Measurements from ENCODE around the gene C17orf100.
"Not testable (repeated sequence)": the region's sequence is repeated elsewhere in the genome, so short reads cannot be mapped to it uniquely, and the experiment has no call there.

Gene C17orf100

DNA sequence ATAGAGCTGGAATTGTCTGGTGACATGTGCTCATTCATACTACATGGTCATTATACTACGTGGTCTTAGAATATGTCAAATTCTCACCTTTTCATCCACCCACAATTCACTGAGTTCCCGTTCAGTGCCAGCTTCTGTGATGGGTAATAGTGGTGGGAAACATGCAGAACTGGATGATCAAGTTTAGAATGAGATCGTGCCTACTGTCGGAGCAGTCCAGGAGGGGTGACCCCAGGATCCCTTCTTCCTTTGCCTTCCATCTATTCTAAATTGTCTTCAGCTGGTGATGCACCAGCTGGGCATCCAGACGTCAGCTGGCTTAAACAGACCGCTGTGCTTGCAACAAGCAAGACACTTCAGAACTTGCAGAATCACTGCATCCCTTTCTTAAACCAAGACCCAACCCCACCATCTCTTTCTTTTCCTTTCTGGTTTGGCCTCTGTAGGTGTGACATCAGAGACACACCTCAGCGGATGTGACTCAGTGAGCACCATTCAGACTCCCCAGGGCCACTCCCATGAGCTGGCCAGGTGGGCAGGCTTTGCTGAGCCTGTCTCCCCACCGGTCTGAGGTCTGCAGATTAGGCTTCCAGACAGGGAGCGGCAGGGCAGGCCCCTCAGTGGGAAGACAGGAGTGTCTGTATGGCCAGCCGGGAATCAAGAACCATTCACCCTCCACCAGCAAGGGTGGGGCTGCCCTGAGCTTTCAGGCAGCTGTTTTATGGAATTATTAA is 18.1 kb downstream of the C17orf100 start:
- DNase-seq (ENCODE audit: low spot score), result no peak

DNA sequence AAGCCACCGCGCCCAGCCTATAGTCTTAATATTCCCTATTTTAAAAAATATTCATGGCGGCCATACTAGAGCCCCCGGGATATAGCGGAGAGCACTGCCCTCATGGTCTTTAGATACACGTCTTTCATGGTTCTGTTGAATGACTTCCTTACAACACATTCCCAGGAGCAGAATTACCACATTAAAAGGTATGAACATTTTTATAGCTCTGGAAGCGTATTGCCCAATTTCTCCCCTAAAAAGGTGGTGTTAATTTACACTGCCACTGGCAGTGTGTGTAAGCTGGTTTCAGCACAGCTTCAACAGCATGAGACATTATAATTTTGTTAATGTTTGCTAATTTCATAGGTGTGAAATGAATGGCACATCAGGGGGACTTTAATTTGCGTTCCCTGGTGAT is 19.0 kb downstream of the C17orf100 start:
- no peak for DNase-seq (ENCODE audit: low spot score)

DNA sequence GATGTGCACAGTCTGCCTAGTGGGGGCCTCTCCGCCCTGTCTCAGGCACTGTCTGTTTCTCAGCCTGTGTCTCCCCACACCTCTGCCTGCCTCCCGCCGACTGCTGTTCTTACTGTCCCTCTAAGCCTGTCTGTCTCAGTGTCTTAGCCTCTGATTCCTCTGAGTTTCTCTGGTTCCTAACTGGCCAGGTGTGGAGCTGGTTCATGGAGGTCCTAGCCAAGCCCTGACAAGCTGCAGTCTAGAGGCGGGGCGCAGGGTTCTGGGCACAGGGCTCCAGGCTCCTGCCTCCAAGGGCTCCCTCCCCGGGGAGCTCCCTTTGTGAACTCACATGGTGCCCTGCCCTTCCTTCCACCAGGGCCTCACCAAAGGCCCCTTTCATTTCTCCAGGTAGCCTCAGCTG is 19.4 kb downstream of the C17orf100 start:
- no peak for DNase-seq (ENCODE audit: low spot score)

DNA sequence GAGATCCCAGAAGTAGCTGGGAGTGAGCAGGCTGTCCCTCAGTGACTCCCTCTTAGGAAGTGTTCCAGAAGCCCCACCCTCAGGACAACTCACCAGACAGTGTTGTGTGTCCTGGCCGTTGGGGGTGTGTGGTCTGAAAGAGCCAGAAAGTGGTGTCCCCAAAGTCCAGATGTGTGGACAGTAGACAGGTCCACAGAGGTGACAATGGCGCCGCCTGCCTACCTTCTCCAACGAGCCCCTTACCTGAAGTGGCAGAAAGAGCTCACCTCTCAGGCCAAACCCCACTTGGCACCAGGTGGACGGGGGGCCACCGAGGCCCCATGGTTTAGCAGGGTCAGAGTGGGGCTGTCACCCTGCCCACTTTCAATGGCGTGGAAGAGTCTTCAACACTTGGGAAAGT is 19.9 kb downstream of the C17orf100 start:
- DNase-seq (ENCODE audit: low spot score), result no peak

DNA sequence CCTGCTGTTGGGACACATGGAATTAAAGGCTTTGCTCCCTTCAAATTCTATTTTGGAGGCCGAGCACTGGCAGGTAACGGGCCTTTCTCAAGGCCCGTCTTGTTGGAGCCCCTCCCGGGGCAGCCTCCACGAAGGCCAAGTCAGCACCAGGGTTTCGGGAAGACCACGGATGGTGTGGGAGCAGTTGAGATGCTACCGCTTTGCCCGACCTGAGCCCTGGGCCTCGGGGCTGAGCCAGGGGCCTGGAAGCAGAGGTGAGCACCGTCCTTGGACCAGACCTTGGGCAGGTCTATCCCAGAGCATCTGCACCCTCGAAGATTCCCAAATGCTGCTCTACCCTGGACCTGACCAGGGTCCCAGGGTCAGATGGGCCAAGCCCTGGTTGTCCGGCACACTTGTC is 23.0 kb downstream of the C17orf100 start:
- DNase-seq (ENCODE audit: low spot score), result no peak

DNA sequence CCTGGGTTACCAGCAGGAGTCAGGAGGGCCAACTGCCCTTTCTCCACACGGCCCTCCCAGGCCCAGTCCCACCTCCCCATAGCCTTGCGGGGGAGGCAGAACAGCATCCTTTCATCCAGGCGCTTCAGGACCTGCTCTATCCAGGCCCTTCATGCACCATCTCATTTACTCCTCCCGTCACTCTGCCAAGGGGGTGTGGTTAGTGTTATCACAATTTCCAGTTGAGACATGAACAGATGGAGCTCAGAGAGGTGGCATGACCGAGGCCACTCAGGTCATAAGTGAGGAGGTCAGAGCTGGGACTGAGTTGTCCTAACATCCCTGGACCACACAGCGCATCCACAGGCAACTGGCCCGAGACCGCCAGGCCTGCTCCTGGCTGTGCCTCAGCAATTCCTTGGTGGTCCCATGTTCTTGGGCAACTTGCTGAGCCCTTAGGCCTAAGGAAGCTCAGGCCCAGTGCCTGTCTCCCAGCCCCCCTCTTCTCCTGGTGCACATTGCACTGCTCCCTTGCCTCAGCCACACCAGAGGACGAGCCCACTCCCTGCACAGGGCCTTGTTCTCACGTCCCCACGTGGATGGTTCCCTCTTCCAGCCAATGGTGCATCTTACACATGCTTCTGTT is 23.8 kb downstream of the C17orf100 start:
- peak; percentile 50 for DNase-seq (ENCODE audit: low spot score)

DNA sequence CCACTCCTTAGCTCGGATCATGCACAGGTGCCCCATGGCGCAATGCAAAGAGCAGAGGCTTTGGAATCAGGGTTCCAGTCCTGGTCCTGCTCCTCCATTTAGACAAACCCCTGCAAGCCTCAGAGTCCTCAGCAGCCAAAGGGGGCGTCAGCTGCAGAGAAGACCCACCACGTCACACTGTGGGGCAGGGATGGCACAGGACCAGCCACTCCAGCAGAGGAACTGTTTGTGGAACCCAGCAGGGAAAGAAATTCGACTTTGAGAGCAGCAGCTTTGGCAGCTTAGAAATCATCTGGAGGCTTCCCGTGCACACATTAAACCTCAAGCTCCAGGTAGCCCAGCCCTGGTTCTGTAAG is 25.2 kb downstream of the C17orf100 start:
- DNase-seq (ENCODE audit: low spot score), result no peak

DNA sequence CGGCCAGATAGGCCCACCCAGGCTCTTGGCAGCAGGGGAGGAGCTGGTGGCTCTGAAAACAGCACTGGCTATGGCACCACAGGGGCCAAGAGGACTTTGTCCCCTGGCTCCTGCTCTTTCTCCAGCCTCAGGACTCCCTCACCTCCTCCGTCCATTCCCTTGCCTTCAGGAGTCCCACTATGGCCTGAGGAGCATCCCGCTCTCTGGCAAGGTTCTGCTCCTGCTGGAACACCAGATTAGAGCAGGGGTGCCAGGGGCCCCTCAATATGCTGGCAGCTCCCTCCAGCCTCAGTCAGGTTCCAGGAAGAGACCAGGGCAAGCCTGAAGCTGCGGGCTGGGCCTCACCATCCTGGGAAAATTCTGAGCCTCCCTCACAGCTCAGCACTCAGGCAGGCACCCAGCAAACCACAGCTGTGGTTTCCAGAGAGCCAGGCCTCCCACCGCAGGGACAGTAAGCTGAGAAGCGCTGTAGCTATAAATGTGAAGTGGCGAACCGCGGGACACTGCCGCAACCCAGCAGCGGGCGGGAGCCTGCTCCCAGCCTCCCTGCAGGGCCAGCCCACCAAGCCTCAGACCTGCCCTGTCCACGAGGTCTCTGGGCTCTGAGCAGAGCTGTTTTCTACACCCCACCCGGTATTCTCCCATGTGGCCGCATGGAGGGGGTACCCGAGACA is 25.7 kb downstream of the C17orf100 start:
- no peak for DNase-seq (ENCODE audit: low spot score)

DNA sequence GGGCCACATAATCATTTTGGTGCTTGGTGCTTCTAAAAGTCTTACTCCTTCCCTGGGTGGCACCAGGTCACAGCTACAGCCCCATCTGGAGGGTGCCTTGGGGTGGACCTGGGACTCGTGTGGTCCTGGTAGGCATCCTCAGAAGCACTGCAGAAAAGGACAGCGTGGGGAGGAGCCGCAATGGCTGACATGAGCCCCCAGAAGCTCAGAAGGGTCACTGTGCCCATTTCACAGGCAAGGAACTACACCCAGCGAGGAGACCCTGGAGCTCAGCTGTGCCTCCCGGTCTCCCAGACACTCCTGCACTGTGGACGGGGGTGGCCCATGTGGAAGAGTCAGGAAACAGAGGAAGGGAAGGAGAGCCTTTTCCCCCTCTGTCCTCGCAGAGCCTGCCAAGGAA is 26.4 kb downstream of the C17orf100 start:
- no peak for DNase-seq (ENCODE audit: low spot score)

DNA sequence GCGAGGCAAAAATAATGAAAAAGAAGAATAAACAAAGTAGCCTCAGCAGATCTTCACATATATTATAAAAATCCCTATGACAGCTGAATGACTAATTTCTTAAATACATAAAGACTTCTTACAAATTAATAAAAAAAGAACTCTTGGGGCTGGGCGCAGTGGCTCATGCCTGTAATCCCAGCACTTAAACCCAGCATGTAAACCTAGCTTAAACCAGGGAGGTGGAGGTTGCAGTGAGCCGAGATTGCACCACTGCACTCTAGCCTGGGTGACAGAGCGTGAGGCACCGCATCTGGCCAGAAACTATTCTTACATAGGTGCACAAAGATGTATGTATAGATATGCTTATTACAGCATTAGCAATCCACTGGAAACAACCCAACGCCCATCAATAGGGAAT is 27.7 kb downstream of the C17orf100 start:
- DNase-seq (ENCODE audit: low spot score), result no peak

DNA sequence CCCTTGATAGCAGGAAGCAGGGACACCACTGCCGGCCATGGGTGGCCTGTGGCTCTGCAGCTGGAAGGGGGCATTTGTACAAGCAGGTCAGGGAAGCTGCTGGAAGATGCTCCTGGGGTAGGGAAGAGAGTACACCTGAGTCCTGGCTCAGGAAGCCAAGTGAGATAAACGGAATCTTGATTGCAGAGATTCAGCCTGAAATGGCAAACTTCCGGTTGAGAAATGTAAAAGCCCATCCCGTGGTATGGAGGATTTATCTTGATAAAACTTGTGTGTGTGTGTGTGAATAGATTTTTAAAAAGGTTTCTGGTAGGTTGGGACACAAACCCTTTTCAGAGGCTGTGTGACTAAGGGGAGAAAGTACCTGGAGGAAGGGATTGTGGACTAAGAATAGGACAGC is 29.6 kb downstream of the C17orf100 start:
- no peak for DNase-seq (ENCODE audit: low spot score)

DNA sequence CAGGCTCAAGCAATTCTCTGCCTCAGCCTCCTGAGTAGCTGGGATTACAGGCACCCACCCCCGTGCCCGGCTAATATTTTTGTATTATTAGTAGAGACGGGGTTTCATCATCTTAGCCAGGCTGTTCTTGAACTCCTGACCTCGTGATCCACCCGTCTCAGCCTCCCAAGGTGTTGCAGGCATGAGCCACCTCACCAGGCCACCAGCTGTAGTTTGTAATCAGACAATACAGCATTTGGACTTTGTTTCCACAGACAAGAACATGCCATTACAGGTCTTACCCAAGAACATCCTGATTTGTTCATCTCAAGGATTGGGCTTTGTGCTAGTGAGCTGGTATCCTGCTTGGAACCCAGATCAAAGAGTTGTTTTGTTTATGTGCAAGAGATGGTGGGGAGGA is 30.1 kb downstream of the C17orf100 start:
- DNase-seq (ENCODE audit: low spot score), result no peak

DNA sequence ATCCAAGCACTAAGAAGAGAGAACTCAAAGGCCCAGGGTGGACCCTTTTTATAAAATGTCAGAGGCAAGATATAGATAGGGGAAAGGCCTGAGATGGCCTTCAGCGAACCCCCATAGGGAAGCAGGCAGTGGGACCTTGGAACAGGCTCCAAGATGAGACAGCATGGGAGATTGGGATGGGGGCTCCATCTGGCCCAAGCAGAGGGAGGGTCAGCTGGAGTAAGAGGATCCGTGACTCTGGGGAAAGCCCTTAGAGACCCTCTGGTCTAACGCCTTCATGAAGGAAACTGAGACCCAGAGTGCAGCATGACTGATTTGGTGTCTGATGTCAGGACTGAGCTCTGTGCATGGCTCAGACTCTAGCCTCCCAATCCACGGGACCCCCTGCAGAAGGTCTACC is 30.8 kb downstream of the C17orf100 start:
- DNase-seq (ENCODE audit: low spot score), result no peak

DNA sequence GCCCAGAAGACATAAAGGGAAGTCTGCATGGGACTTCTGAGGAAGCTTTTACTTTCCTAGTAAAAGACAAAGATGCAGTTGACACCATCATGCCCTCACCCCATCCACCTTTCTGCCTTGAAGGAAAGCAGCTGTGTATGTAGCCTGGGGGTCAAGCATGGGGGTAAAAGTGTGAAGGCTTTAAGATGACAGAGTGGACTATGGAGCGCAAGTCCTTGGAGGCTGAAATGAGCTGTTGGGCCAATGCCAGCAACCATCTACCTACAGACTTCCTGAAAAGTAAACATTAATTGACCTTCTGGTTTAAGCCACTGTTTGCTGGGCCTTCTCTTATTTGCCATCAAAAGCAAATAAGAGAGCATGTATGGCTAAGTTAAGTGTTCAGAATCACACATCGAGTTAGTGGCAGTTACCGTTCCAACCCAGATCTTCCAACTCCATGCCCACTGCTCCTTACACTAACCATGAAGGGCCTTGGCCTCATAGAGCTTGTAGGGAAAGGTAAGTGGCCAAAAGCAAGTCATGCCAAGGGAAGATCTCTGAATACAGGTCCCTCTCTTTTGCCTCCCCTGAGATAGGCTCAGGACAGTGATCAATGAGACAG is 31.6 kb downstream of the C17orf100 start:
- DNase-seq (ENCODE audit: low spot score), result no peak

DNA sequence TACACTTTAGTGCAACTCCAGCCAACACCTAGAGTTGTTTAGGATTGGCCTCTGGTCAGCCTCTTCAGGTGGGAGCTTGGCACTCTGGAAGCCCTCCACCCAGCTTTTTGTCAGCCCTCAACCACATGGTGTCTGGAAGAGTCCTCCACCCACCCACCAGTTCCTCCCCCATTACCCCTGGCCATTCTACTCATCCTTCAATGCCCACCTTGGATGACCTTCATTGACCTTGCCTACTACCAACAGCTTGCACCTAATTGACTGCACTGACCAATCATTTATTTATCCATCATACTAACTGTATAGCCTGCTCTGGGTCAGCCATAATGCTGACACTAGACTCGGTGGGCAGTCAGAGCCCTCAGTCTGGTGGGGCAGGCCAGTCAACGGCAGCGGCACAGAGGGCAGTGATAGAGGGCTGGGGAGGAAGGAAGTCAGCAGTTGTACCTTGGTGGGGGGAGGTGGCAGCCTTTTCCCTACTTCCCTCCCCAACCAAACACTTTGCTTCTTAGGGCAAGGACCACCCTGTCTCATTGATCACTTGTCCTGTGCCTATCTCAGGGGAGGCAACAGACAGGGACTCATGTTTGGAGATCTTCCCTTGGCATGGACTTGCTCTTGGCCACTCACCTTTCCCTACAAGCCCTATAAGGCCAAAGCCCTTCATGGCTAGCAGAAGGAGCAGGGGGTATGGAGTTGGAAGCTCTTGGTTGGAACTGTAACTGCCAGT is 32.3 kb downstream of the C17orf100 start:
- DNase-seq (ENCODE audit: low spot score), result no peak

DNA sequence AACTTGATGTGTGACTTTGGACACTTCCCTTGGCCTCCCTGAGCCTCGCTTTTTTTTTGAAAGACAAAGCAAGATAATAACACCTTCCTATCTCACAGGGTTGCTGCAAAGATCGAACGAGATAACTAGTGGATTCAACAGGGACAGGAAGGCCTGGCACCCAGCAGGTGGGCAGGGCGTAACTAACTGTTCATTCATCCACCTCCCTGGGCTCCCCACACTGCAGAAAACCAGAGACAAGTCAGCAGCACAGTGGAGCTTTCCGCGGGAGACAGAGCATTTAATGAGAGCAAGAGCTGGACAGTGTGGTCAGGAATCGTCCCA is 32.9 kb downstream of the C17orf100 start:
- no peak for DNase-seq (ENCODE audit: low spot score)

DNA sequence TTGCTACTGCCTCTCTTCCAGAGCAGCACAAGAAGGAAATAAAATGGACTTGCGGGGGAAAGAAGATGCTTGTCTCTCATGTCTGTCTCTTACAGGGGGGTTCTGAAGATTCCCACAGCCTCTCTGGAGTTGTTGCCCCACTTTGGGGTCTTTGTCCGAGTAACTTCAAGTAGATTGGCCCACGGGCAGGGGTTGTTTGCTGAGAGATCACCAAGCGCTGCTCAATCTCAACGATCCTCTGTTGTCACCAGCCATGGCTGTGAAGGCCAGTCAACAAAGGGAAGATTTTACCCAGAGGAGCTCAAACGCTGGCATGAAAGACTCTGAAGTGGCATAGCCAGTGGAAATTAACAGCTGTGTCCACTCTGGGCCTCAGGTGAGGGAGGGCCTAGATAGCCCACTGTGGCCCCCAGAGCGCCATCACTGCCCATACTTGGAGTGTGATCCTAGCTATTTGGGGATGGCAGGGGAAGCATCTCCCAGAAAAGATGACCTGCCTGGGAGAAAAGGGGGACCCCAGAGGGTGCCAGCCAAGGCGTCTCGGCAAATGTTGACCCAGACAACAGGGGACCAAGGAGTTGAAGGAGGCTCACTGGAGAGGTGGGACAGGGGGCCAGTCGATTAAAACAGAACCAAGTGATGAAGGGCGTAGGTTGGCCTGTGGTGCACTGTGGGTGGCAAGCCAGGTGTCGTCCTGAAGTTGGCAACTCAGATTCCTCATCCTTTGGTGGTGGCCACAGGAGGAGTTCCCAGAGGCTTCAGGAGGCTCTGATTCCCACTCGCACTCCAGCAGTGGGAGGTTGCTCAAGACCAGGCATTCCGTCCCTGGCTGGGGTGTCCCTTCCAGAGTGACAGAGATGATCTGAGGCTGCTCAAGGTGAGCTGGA is 33.6 kb downstream of the C17orf100 start:
- DNase-seq (ENCODE audit: low spot score), result no peak

DNA sequence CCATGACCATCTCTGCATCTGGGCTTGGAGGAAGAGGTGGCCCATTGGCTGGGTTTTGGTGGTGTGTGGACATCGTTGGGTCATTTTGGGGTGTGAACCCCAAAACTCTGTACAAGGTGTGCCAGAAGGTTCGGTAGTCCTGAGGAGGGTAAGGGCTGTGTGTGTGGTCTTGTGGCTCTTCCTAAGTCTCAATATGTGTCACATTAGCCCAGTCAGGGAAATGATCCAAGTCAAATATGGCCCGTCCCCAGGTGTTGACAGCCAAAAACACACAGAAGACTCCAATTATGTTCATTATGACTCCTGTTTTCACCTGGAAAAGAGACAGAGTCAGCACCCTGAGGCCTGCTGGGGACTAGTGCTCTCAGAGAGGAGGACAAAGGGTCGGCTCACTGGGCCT is 34.5 kb downstream of the C17orf100 start:
- DNase-seq (ENCODE audit: low spot score), result no peak

DNA sequence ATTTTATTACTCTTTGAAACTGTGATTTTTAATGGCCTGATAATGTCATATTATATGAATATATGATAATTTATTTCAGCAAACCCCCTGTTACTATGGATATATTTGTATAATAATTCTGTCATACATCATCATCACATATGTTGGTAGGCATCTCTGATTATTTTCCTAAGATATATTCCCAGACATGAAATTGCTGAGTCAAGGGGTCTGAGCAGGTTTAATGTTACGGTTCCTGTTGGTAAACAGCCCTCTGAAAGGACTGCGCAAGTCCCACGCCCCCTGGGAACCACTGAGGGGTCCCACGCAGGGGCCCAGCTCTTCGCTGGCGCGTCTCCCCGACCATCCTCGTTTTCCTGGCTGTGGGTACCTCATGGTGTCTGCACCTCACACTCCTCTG is 37.4 kb downstream of the C17orf100 start:
- no peak for DNase-seq (ENCODE audit: low spot score)

DNA sequence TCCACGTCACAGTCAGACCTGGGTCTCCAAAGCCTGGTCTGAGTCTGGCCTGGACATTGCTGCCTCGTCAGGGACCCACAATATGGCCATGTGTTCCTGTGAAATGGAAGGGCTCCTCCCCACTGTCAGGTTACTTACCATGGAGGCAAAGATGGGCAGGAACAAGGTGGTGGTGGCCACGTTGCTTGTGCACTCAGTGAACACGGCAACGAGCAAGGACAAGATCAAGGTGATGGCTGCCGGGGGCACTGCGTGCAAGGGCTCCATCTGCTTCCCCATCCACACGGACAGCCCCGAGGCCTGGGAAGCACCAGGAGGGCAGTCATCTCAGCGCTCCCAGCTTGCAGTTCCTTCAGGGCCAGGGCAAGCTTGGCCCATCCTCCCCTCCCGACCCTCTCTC is 39.1 kb downstream of the C17orf100 start:
- no peak for DNase-seq (ENCODE audit: low spot score)

DNA sequence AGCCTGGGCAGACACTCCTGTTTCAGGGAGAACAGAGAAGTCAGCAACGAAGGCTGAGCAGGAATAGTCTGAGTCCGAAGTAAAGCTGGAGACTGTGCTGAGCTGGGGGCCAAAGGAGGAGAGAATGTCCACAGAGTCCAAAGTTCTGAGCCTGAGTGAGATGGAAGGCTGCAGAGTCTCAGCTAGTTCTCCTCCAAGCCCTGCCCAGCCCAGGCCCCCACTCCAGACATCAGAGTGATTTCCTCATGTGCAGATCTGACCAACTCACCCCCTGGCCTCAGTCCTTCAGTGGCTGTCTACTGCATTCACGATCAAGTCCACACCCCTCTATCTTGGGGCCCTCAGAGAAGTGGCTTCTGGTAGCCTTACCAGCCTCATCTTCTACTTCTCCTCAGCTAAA is 40.0 kb downstream of the C17orf100 start:
- DNase-seq (ENCODE audit: low spot score), result no peak

DNA sequence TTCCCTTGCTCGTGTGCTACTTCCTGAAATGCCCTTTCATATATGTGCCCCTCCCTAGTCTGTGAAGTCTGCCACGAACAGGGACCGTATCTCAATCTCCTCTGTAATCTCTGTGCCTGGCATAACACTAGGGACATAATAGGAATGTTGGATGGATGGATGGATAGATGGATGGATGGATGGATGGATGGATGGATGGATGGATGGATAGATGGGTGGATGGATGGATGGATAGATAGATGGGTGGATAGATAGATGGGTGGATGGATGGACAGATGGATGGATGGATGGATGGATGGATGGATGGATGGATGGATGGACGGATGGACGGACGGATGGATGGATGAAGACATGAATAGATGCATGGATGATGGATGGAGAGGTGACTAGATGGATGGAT is 40.4 kb downstream of the C17orf100 start:
- not testable (repeated sequence) for DNase-seq (ENCODE audit: low spot score)
